HepG2 (cell line): Measurements from ENCODE around the gene NBPF1. TPM values are rescaled to one million over a fixed set of nuclear protein-coding genes. Genes with fewer than 3 reads are reported as not detected.
"Not testable (repeated sequence)": the region's sequence is repeated elsewhere in the genome, so short reads cannot be mapped to it uniquely, and the experiment has no call there.

ENCODE experiments used
- CBX5 ChIP-seq: sonication (generic); formaldehyde crosslinking; IDR thresholded peaks from 2 replicates; pipeline ENCODE4 v1.4.0; 2020; ENCODE audit warnings: missing genetic modification reagents, borderline replicate concordance
- ELF1 ChIP-seq: sonication (generic); formaldehyde crosslinking; IDR thresholded peaks from 2 replicates; pipeline ENCODE4 v1.4.0; 2020; ENCODE audit warnings: missing genetic modification reagents
- EP300 ChIP-seq, 3 experiments: sonication (generic) in 1 of 3; formaldehyde crosslinking in 1 of 3; IDR thresholded peaks; 2 replicates each; pipeline versions ENCODE4 v1.5.1 to v1.6.1; 2011 to 2020; ENCODE audit warnings: low read depth in 2 of 3, low read length in 2 of 3, borderline replicate concordance in 1 of 3, improper control_type of control experiment in 1 of 3, mild to moderate bottlenecking in 1 of 3, missing genetic modification reagents in 1 of 3, moderate library complexity in 1 of 3
- IKZF4 ChIP-seq: sonication (generic); formaldehyde crosslinking; IDR thresholded peaks from 2 replicates; pipeline ENCODE4 v1.5.1; 2020; ENCODE audit warnings: borderline replicate concordance, mild to moderate bottlenecking, low read depth, missing genetic modification reagents; ENCODE audit errors: not compliant biosample characterization
- JUN ChIP-seq: sonication (generic); formaldehyde crosslinking; IDR thresholded peaks from 2 replicates; pipeline ENCODE4 v1.4.0; 2020; ENCODE audit warnings: mild to moderate bottlenecking, missing genetic modification reagents
- MAFK ChIP-seq, 2 experiments: IDR thresholded peaks in 1 of 2; conservative IDR thresholded peaks in 1 of 2; 2 replicates each; pipeline ENCODE4 v1.6.1; 2011; ENCODE audit warnings: improper control_type of control experiment in 2 of 2, low read length in 2 of 2
- SIN3A ChIP-seq: IDR thresholded peaks from 2 replicates; pipeline ENCODE4 v1.6.1; 2011; ENCODE audit warnings: low read depth, mild to moderate bottlenecking, control low read depth, low read length, borderline replicate concordance
- SOX5 ChIP-seq: IDR thresholded peaks from 2 replicates; pipeline ENCODE4 v1.6.1; 2016; ENCODE audit warnings: borderline replicate concordance
- TARDBP ChIP-seq: sonication (generic); formaldehyde crosslinking; IDR thresholded peaks from 2 replicates; pipeline ENCODE4 v1.8.0; 2022; ENCODE audit warnings: mild to moderate bottlenecking, missing genetic modification reagents
- TGIF2 ChIP-seq: IDR thresholded peaks from 2 replicates; pipeline ENCODE4 v1.6.1; 2016; ENCODE audit warnings: control low read depth, missing compliant biosample characterization
- TRIM24 ChIP-seq: sonication (generic); formaldehyde crosslinking; IDR thresholded peaks from 2 replicates; pipeline ENCODE4 v1.8.0; 2022; ENCODE audit warnings: mild to moderate bottlenecking, missing genetic modification reagents
- XBP1 ChIP-seq: sonication (generic); formaldehyde crosslinking; IDR thresholded peaks from 2 replicates; pipeline ENCODE4 v1.5.0; 2020; ENCODE audit warnings: missing genetic modification reagents
- ZMYM2 ChIP-seq: sonication (generic); formaldehyde crosslinking; IDR thresholded peaks from 2 replicates; pipeline ENCODE4 v1.8.0; 2022; ENCODE audit warnings: mild to moderate bottlenecking, missing genetic modification reagents
- ZNF451 ChIP-seq: sonication (generic); formaldehyde crosslinking; IDR thresholded peaks from 2 replicates; pipeline ENCODE4 v1.5.0; 2020; ENCODE audit warnings: mild to moderate bottlenecking, missing genetic modification reagents
- ZNF619 ChIP-seq: sonication (generic); formaldehyde crosslinking; IDR thresholded peaks from 2 replicates; pipeline ENCODE4 v1.4.0; 2020; ENCODE audit warnings: mild to moderate bottlenecking, missing genetic modification reagents
- ZSCAN9 ChIP-seq: IDR thresholded peaks from 2 replicates; pipeline ENCODE4 v1.6.1; 2016; ENCODE audit warnings: borderline replicate concordance
- polyA plus RNA-seq, 8 experiments: library from polyadenylated mRNA; depleted of rRNA in 3 of 8; stranded (reverse) in 7 of 8; unstranded in 1 of 8; fragments of >200 nt; fragmentation: Illumina TruSeq in 4 of 8; extraction: Trizol in 4 of 8; gene quantifications; 2 replicates each; pipeline versions ENCODE4 v1.2.1 to v1.2.3, GENCODE V29; 2011 to 2016; ENCODE audit warnings: low read depth in 4 of 8, missing spikeins in 1 of 8, mixed read lengths in 1 of 8; ENCODE audit not compliant: insufficient read depth in 1 of 8
- total RNA-seq, 5 experiments: library from RNA; depleted of rRNA; stranded (reverse); fragments of >200 nt; fragmentation: Illumina TruSeq; extraction: Trizol; gene quantifications; 2 replicates each; pipeline ENCODE4 v1.2.3, GENCODE V29; 2016; ENCODE audit warnings: low read depth in 1 of 5
- TF ChIP-seq, protein P1 (sequence below): IDR thresholded peaks from 2 replicates; pipeline ENCODE4 v1.6.1; 2018; ENCODE audit warnings: missing genetic modification reagents, mild to moderate bottlenecking, missing compliant biosample characterization
- TF ChIP-seq, protein P2 (sequence below): sonication (generic); formaldehyde crosslinking; IDR thresholded peaks from 2 replicates; pipeline ENCODE4 v1.4.0; 2020; ENCODE audit warnings: missing genetic modification reagents, mild to moderate bottlenecking, borderline replicate concordance
- TF ChIP-seq, protein P3 (sequence below), 2 experiments: sonication (generic) in 1 of 2; formaldehyde crosslinking in 1 of 2; IDR thresholded peaks; 2 replicates each; pipeline versions ENCODE4 v1.4.0 to v1.6.1; 2016 to 2020; ENCODE audit warnings: borderline replicate concordance in 1 of 2, low read depth in 1 of 2, mild to moderate bottlenecking in 1 of 2, missing genetic modification reagents in 1 of 2

NBPF1 gene
- total and polyA plus RNA-seq, 2 of the 13 experiments (the other 11 are each of a cell fraction or from before 2014, with no cell fraction given), result 30.3 to 35.6 TPM

- TF ChIP-seq, protein P1, sequence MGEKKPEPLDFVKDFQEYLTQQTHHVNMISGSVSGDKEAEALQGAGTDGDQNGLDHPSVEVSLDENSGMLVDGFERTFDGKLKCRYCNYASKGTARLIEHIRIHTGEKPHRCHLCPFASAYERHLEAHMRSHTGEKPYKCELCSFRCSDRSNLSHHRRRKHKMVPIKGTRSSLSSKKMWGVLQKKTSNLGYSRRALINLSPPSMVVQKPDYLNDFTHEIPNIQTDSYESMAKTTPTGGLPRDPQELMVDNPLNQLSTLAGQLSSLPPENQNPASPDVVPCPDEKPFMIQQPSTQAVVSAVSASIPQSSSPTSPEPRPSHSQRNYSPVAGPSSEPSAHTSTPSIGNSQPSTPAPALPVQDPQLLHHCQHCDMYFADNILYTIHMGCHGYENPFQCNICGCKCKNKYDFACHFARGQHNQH (CRISPR knock-in tag), result peak; percentile 97
- TF ChIP-seq TARDBP (CRISPR knock-in tag) (peak; percentile 75), ZNF619 (CRISPR knock-in tag) (peak; percentile 91; the same call in 1 of the 2 replicates), EP300 (IDR thresholded peaks at IDR 0.05; ENCODE audit: low read depth in 2 of 2, low read length in 2 of 2) (peak; percentile 92 to 96), EP300 (CRISPR knock-in tag; IDR thresholded peaks at IDR 0.05; ENCODE audit: borderline replicate concordance) (peak; percentile 72), SIN3A (0 out of 2 replicates have a peak, but pooled peaks have one; percentile 52), ZNF451 (CRISPR knock-in tag) (0 out of 2 replicates have a peak, but pooled peaks have one; percentile 34), JUN (CRISPR knock-in tag) (peak; percentile 85; the same call in 1 of the 2 replicates), ZMYM2 (CRISPR knock-in tag) (0 out of 2 replicates have a peak, but pooled peaks have one; percentile 46), IKZF4 (CRISPR knock-in tag) (peak; percentile 78), TGIF2 (CRISPR knock-in tag) (peak; percentile 74; the same call in 1 of the 2 replicates), ELF1 (CRISPR knock-in tag) (peak; percentile 58), TRIM24 (CRISPR knock-in tag) (peak; percentile 54; the same call in 1 of the 2 replicates), XBP1 (CRISPR knock-in tag) (peak; percentile 74; the same call in 1 of the 2 replicates), MAFK (conservative IDR thresholded peaks at IDR 0.05 in 1 of 2, IDR thresholded peaks at IDR 0.05 in 1 of 2; ENCODE audit: low read length in 2 of 2) (0 out of 4 replicates have a peak, but pooled peaks of 1 of the 2 experiments have one; percentile 35), ZSCAN9 (CRISPR knock-in tag) (peak; percentile 94), SOX5 (CRISPR knock-in tag) (peak; percentile 86), CBX5 (CRISPR knock-in tag) (peak; percentile 17; the same call in 1 of the 2 replicates)
- TF ChIP-seq, protein P2, sequence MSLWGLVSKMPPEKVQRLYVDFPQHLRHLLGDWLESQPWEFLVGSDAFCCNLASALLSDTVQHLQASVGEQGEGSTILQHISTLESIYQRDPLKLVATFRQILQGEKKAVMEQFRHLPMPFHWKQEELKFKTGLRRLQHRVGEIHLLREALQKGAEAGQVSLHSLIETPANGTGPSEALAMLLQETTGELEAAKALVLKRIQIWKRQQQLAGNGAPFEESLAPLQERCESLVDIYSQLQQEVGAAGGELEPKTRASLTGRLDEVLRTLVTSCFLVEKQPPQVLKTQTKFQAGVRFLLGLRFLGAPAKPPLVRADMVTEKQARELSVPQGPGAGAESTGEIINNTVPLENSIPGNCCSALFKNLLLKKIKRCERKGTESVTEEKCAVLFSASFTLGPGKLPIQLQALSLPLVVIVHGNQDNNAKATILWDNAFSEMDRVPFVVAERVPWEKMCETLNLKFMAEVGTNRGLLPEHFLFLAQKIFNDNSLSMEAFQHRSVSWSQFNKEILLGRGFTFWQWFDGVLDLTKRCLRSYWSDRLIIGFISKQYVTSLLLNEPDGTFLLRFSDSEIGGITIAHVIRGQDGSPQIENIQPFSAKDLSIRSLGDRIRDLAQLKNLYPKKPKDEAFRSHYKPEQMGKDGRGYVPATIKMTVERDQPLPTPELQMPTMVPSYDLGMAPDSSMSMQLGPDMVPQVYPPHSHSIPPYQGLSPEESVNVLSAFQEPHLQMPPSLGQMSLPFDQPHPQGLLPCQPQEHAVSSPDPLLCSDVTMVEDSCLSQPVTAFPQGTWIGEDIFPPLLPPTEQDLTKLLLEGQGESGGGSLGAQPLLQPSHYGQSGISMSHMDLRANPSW (CRISPR knock-in tag), result peak; percentile 85
- TF ChIP-seq, protein P3, sequence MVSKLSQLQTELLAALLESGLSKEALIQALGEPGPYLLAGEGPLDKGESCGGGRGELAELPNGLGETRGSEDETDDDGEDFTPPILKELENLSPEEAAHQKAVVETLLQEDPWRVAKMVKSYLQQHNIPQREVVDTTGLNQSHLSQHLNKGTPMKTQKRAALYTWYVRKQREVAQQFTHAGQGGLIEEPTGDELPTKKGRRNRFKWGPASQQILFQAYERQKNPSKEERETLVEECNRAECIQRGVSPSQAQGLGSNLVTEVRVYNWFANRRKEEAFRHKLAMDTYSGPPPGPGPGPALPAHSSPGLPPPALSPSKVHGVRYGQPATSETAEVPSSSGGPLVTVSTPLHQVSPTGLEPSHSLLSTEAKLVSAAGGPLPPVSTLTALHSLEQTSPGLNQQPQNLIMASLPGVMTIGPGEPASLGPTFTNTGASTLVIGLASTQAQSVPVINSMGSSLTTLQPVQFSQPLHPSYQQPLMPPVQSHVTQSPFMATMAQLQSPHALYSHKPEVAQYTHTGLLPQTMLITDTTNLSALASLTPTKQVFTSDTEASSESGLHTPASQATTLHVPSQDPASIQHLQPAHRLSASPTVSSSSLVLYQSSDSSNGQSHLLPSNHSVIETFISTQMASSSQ (IDR thresholded peaks at IDR 0.05; ENCODE audit: low read depth), result not testable (repeated sequence)
- TF ChIP-seq, protein P3 (CRISPR knock-in tag; IDR thresholded peaks at IDR 0.05; ENCODE audit: borderline replicate concordance), result 0 out of 2 replicates have a peak, but pooled peaks have one; percentile 31
These were observed 5.2 kb downstream of the NBPF1 start (continued) for GRCh38 chr1:16607853-16608815.
